Measurements from ENCODE around the gene PSMF1. TPM values are rescaled to one million over a fixed set of nuclear protein-coding genes. Genes with fewer than 3 reads are reported as not detected.

The PSMF1 gene
- total and polyA plus RNA-seq, 9 of the 15 experiments (the other 6 are each of a cell fraction or from before 2014, with no cell fraction given) = 8.5 to 192 (median 33.2) TPM

GRCh38 chr20:1160991-1161390 is 42.6 kb downstream of the PSMF1 start (continued):
- TF ChIP-seq, protein P1, sequence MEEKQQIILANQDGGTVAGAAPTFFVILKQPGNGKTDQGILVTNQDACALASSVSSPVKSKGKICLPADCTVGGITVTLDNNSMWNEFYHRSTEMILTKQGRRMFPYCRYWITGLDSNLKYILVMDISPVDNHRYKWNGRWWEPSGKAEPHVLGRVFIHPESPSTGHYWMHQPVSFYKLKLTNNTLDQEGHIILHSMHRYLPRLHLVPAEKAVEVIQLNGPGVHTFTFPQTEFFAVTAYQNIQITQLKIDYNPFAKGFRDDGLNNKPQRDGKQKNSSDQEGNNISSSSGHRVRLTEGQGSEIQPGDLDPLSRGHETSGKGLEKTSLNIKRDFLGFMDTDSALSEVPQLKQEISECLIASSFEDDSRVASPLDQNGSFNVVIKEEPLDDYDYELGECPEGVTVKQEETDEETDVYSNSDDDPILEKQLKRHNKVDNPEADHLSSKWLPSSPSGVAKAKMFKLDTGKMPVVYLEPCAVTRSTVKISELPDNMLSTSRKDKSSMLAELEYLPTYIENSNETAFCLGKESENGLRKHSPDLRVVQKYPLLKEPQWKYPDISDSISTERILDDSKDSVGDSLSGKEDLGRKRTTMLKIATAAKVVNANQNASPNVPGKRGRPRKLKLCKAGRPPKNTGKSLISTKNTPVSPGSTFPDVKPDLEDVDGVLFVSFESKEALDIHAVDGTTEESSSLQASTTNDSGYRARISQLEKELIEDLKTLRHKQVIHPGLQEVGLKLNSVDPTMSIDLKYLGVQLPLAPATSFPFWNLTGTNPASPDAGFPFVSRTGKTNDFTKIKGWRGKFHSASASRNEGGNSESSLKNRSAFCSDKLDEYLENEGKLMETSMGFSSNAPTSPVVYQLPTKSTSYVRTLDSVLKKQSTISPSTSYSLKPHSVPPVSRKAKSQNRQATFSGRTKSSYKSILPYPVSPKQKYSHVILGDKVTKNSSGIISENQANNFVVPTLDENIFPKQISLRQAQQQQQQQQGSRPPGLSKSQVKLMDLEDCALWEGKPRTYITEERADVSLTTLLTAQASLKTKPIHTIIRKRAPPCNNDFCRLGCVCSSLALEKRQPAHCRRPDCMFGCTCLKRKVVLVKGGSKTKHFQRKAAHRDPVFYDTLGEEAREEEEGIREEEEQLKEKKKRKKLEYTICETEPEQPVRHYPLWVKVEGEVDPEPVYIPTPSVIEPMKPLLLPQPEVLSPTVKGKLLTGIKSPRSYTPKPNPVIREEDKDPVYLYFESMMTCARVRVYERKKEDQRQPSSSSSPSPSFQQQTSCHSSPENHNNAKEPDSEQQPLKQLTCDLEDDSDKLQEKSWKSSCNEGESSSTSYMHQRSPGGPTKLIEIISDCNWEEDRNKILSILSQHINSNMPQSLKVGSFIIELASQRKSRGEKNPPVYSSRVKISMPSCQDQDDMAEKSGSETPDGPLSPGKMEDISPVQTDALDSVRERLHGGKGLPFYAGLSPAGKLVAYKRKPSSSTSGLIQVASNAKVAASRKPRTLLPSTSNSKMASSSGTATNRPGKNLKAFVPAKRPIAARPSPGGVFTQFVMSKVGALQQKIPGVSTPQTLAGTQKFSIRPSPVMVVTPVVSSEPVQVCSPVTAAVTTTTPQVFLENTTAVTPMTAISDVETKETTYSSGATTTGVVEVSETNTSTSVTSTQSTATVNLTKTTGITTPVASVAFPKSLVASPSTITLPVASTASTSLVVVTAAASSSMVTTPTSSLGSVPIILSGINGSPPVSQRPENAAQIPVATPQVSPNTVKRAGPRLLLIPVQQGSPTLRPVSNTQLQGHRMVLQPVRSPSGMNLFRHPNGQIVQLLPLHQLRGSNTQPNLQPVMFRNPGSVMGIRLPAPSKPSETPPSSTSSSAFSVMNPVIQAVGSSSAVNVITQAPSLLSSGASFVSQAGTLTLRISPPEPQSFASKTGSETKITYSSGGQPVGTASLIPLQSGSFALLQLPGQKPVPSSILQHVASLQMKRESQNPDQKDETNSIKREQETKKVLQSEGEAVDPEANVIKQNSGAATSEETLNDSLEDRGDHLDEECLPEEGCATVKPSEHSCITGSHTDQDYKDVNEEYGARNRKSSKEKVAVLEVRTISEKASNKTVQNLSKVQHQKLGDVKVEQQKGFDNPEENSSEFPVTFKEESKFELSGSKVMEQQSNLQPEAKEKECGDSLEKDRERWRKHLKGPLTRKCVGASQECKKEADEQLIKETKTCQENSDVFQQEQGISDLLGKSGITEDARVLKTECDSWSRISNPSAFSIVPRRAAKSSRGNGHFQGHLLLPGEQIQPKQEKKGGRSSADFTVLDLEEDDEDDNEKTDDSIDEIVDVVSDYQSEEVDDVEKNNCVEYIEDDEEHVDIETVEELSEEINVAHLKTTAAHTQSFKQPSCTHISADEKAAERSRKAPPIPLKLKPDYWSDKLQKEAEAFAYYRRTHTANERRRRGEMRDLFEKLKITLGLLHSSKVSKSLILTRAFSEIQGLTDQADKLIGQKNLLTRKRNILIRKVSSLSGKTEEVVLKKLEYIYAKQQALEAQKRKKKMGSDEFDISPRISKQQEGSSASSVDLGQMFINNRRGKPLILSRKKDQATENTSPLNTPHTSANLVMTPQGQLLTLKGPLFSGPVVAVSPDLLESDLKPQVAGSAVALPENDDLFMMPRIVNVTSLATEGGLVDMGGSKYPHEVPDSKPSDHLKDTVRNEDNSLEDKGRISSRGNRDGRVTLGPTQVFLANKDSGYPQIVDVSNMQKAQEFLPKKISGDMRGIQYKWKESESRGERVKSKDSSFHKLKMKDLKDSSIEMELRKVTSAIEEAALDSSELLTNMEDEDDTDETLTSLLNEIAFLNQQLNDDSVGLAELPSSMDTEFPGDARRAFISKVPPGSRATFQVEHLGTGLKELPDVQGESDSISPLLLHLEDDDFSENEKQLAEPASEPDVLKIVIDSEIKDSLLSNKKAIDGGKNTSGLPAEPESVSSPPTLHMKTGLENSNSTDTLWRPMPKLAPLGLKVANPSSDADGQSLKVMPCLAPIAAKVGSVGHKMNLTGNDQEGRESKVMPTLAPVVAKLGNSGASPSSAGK (IDR thresholded peaks at IDR 0.05) = no peak
- no peak for TF ChIP-seq PPARD (CRISPR knock-in tag; IDR thresholded peaks at IDR 0.05)
- TF ChIP-seq HDGF (IDR thresholded peaks at IDR 0.05) = no peak
- TF ChIP-seq GTF2B (IDR thresholded peaks at IDR 0.05; ENCODE audit: extremely low read depth, insufficient read length) = no peak
- TF ChIP-seq, protein P2, sequence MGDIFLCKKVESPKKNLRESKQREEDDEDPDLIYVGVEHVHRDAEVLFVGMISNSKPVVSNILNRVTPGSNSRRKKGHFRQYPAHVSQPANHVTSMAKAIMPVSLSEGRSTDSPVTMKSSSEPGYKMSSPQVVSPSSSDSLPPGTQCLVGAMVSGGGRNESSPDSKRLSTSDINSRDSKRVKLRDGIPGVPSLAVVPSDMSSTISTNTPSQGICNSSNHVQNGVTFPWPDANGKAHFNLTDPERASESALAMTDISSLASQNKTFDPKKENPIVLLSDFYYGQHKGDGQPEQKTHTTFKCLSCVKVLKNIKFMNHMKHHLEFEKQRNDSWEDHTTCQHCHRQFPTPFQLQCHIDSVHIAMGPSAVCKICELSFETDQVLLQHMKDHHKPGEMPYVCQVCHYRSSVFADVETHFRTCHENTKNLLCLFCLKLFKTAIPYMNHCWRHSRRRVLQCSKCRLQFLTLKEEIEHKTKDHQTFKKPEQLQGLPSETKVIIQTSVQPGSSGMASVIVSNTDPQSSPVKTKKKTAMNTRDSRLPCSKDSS (IDR thresholded peaks at IDR 0.05; ENCODE audit: low read depth, partially characterized antibody) = no peak
- TF ChIP-seq ZNF696 (CRISPR knock-in tag; conservative IDR thresholded peaks at IDR 0.05) = no peak
- TF ChIP-seq RUNX1 (IDR thresholded peaks at IDR 0.05; ENCODE audit: low read depth) = no peak
- no peak for TF ChIP-seq ZBTB49 (CRISPR knock-in tag; IDR thresholded peaks at IDR 0.05; ENCODE audit: borderline replicate concordance)
- TF ChIP-seq CBX8 (IDR thresholded peaks at IDR 0.05; ENCODE audit: borderline replicate concordance, extremely low read depth, low read depth, low read length, poor library complexity, severe bottlenecking) = no peak
